Ramos (cell line): Measurements from ENCODE around the gene IRAK4.
"Not testable (repeated sequence)": the region's sequence is repeated elsewhere in the genome, so short reads cannot be mapped to it uniquely, and the experiment has no call there.

Experiments
- in situ Hi-C: fragments of 300-500 bp; cut with MboI; formaldehyde crosslinking; loops from one replicate; pipeline ENCODE4 v1.14.3; 2022; ENCODE audit warnings: low sequenced_read_pairs; ENCODE audit not compliant: unreplicated experiment

The IRAK4 gene

DNA sequence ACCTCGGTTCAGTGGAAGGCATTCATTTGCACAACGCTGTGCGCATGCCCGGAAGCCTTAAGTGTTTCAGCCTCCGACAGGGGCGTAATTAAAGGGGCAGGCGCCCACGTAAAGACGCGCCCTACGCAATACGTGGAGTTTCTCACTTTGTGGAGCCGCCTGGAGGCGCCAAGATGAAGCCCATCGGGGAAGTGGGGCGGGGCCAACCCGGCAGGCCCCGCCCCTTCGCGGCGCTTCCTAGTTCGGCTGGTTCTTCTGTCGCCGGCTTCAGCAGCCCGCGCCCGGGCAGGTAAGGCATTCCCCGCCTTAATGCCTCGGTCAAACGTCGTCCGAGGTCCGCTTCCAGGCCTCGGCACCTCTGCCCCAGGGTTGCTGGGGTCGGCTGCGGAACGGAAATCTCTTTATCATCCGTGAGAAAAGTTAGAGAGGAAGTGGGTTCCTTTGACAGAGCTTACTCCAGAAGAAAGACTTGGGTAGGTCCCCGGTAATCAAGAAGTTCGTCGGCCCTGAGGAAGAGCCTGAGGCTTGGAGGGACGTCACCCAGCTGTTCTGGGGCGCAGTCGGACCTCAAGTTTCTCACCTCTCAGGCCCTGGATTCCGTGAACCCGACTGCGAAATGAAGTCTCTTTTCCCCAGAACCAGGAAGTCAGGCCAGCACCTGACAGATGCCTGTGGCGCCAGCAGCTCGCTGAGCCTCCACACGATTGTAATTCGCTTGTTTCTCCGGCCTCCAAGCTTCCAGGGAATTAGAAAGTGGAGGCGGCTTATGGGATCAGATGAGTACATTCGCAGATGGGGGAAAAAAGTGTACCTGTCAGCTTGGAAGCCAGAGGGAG, at the start of gene IRAK4, which contains the start of gene PUS7L:
Gene IRAK4, plus strand, starts transcription at position 224 of the 836 bp plus-strand sequence. CDS start 9,161 bp downstream, outside the sequence.
Gene PUS7L, minus strand, starts transcription at position 63 of the 836 bp plus-strand sequence. CDS start 3,545 bp downstream, outside the sequence.
- in situ Hi-C loops, result no loop called here

DNA sequence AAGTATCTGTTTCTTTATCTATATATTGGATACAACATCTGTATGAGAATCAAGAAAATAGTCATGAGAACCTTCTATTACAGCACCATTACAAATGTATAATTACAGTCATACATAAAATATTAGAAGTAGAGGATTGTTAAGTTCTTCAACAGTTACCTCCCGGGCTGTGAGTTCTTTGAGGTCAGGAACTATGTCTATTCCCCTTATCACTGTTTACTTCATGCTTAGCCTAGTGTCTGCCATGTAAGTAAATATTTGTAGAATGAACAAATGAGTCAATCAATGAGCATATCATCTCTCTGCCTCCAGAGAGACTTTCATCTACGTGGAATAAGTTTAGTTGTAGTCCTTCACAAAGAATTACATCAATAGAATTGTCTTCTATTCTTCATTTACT, 47.4 kb upstream of the IRAK4 start:
- in situ Hi-C loops, result no loop called here

DNA sequence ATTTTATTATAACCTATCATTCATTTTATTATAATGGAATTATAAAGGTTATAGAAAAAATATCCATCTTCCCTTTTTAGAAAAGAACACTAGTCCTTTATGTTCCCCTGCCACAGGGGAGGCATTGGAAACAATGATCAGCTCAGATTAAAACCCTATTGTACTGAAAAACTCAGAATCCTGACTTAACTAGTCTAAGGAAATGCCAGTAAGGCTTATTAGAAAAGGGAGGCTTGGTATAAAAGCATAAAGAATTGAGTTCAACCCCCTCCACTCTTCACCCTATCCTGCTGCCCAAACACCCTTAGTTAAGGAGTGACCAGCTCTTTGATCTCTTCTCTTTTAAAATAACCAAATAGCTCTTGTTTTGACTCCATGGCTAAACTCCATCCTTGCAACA, 36.1 kb upstream of the IRAK4 start:
- in situ Hi-C loops, result no loop called here

DNA sequence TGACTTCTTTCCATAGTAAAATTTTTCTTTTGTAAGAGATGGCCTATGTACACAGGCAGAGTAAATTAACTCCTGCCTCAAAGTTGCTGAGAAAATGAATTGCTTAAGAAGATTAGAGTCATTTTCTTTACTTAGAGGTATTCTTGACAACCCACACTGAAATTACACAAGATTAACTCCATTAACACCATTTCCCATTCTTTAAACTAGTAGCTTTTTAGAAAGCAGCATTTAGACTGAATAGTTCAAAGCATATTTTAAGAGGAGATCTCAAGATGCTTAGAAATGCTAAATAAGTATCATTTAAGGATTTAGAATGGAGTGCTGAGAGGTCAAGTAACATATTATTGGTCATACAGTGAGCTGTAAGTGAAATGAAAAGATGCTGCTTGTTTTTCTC, 35.6 kb upstream of the IRAK4 start:
- in situ Hi-C loops, result no loop called here

DNA sequence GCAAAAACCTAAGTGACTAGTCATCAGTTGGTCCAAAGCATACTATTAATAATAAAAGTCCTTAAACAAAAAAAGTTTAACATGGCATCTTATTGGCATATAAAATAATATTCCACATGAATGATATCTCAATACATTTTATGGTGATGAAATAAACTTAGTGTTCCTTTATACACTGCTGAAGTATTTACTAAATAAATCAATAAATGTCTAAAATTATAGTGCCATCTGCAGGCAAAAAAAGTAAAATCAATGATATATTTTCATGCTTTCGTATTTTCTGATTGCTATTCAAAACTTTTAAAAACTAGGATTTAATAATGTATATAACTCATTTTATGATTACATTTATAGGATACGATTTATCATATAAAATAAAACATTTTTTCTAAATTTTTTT, 30.6 kb upstream of the IRAK4 start:
- in situ Hi-C loops, result no loop called here

DNA sequence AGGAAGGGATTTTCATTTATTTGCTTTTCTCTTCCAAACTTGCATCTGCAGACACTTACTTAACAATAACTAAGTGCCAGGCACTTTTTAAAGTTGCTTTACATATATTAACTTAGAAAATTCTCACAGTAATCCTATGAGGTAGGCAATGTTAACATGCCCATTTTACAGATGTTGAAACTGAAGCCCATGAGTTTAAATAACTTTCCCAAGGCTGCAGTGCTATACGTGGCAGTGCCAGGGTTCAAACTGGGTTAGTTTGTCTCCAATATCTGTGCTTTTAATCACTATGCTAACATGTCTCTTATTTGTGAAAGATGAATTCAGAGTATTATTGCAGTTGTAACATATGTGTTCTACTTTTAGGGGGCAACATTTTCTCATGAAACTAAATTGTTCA, 30.1 kb upstream of the IRAK4 start:
- in situ Hi-C loops, result no loop called here

DNA sequence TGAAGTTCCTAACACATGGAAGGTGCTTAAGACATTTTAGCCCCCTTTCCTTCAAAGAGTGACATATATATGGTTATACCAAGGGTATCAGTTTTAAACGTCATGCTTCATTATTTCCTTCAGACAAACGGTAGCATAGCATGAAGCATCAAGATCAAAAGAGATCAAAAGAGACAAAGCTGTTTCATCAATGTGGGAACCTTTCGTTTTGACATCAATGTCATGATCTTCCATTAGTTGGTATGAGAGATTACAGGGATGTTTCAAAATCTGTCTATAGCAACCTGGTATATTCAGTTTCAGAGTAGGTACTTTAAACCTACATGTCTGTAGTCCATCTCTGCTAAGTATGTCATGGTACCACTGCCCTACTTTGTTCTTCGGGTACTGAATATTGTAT, 28.5 kb upstream of the IRAK4 start:
- in situ Hi-C loops, result no loop called here

DNA sequence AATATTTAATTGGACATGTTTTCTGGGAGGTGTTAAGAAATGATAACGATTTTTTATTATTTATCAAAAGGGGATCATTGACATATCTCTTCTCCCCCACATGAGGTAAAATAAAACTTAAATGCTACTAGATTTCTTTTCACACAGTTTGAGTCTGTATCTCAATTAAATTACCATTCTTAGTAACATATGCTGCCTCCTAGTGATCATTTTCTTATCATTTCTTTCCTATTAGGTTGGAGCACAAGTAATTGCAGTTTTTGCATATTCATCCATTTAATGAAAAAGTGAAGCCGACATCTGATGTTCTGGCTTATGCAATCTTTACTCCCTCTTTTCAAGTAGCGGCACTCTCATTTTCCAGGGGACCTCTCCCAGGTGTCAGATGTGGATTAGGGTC, 25.1 kb upstream of the IRAK4 start:
- in situ Hi-C loops, result no loop called here

DNA sequence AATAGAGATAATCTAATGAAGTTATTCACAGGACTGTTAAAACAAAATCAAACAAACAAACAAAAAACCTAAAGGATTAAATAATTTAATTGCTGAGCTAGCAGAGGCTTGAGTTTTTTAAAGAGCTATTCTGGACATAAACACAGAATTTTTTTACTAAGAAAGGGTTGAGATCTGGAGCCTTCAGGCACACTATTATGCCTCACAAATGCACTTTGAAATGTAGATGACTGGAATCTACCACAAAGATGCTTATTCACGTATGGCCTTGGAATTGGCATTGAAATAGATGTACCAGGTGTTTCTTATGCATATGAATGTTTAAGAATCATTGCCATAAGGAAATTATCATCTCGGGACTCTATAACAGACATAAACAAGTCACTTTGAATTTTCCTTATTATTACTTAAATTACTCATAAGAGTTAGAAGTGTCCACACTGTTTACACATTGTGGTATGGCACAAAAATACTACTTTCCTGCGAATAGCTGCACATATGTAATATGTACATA, 21.8 kb upstream of the IRAK4 start:
- in situ Hi-C loops, result no loop called here

DNA sequence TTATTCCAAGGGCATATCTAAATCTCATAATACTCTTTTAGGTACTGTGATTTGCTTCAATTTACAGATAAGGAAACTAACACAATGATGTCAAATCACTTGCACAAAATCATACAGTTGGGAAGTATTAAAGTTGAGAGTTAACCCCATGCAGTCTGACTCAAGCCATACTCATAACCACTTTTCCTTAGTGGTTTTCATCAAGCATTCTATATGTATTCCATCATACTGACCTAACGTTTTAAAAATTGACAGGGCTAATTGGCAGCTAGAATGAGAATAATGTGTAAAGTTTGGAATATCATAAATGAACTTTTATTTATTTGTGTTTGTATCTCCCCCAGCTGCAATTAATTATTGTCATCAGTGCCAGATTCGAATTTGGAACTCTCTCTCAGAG, 21.1 kb upstream of the IRAK4 start:
- in situ Hi-C loops, result no loop called here

DNA sequence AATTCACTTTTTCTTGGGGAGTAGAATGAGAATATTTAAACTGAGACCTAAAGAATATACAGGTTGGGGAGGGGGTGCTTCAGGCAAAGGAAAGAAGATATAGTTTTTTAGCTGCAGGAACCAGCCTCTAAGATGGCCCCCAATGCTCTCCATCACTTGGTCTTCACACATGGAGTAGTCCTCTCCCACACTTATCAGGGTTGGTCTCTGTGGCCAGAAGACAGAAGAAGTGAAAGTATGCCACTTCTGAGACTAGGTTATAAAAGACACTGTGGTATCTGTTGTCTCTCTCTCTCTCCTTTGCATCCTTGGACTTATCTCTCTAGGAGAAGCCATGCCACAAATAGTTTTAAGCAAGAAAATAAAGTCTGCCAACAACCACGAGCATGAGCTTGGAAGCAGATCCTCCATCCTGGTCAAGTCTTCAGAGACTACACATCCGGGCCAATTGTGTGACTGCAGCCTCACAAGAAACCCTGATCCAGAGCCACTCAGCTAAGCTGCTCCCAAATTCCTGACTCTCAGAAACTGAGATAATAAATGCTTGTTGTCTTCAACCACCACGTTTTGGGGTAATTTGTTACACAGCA, 18.1 kb upstream of the IRAK4 start:
- in situ Hi-C loops, result no loop called here

DNA sequence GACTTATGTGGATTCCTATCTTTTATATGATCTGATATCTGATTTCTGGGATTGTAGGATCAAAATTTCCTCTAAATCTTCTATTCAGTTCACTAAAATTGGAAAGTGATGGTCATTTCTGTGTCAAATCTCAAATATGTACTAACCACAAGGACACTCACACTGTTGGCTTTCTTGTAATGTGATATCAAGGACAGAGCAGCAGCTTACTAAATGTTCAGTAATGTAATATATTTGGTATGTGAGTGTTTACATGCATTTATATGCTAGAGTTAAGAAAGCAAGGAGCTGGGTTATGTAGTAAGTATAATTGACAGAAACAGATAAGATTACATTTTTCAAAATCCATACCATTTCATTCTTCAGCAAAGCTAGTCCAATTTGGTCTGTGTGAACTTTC, 16.6 kb upstream of the IRAK4 start:
- in situ Hi-C loops, result no loop called here

DNA sequence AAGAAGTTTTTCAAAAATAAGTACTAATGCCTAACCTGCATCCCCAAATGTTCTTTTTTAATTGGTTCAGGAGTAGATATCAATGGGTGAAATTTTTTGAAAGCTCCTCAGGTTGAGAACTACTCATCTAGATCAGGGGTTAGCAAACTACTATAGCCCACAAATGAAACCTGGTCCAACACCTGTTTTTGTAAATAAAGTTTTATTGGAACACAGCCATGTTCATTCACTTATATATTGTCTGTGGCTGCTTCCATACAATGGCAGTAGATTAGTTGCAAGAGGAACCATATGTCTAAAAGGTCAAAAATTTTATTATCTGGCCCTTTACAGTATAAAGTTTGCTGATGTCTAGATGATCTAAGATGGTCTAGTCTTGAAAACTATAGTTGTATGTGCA, 13.9 kb upstream of the IRAK4 start:
- in situ Hi-C loops, result no loop called here

DNA sequence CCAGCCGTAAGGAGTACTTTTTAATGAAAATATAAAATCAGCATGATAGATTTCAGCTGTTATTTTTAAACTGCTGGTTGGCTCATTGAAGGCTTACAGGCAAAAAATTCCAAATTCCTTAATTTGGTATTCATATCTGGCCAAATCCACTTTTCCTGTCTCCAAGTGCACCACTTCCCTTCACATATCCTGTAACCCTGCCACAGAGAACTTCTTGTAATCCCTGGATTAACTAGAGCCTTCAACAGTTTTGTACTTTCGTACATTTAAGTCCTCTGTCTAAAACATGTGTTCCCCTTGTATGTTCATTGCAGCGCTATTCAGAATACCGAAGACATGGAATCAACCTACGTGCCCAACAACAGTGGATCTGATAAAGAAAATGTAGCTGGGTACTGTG, 9.7 kb upstream of the IRAK4 start:
- in situ Hi-C loops, result no loop called here

DNA sequence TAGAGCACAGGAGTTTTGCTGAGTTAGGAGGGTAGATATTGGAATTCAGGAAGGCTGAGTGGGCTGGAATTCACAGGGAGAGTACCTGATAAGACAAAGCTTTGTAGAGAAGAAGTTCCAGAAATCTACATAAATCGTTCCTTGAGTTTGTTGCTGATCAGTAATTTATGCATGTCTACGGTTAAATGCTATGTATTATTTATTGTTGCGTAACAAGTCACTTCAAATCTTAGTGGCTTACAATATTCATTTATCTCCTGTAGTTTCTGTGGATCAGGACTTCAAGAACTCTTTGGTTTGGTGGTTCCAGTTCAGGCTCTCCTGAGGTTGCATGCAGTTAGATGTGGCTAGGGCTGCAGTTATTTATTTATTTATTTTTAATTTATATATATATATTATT, 7.9 kb upstream of the IRAK4 start:
- in situ Hi-C loops, result no loop called here

DNA sequence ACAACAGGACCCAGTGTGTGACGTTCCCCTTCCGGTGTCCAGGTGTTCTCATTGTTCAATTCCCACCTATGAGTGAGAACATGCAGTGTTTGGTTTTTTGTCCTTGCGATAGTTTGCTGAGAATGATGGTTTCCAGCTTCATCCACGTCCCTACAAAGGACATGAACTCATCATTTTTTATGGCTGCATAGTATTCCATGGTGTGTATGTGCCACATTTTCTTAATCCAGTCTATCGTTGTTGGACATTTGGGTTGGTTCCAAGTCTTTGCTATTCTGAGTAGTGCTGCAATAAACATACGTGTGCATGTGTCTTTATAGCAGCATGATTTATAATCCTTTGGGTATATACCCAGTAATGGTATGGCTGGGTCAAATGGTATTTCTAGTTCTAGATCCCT, 7.4 kb upstream of the IRAK4 start:
- in situ Hi-C loops, result not testable (repeated sequence)

DNA sequence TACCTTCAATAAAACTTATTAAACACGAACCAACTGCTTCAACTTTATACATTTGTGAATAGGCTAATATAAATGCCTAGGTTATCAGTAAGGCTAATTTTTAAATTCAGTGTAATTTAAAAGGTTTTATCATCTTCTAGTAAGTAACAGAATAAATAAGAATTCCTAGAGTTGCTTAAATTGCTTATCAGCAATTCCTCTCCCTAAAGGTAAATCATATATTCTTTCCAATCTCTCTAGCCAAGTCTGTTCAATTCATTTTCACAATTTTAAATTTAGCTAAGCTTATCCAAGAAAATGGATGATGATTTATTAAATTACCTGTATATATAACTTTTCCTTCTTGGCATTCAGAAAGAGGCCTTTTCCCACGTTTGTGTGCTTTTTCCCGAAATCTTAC, 4.7 kb upstream of the IRAK4 start:
- in situ Hi-C loops, result no loop called here

DNA sequence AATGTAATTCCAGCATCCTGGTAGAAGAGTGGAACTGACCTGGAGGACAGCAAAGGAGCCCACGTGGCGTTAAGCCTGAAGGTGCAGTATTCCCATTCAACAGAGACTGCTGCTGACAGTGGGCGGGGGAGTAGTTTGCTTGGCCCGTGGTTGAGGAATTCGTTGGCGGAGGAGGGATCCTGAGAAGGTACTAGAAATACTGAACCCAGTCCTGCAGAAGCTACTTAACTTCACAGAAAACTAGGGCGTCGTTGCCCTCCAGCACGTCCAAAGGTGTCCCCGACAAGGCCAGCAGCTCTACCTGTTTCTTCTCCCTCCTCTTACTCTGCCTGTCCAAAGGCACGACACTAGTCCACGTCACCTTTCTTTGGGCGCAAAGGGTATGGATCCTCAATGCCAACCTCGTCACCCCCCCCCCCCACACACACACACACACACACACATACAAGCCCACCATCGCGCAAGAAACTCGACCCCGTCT, 464 bp upstream of the IRAK4 start:
- in situ Hi-C loops, result no loop called here

DNA sequence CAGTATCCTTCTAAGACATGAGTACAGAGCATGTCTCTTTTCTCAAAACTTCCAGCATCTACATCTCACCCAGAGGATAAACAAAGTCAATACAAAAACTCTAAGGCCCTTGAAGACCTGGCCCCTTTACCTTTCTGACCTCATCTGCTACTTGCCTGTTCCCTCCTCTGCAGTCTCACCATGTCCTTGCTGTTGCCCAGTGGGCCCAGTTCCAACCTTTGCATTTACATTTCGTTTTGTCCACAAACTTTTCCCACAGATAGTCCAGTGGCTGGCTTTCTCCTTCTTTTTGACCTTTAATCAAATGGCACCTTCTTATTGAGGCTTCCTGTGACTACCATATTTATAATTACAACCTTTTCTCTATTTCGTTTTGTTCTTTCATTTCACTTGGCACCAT, 1.6 kb downstream of the IRAK4 start:
- in situ Hi-C loops, result no loop called here

DNA sequence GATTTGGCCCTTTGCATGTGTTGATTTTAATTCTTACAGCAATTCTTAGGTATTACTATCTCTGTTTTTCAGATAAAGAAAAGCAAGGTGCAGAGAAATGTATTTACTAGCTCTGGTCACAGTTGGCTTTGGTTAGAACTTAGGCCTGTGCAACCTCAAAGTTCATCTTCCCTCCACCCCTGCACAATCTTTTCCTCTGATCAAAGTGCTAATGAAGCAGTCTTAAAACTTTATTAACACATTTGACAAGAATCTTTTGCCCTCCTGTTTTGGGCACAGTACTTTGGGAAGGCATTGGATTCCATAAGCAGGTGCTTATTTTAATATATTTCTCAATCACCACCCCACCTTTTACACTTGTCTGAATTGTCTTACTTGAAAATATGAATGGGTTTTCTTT, 2.7 kb downstream of the IRAK4 start:
- in situ Hi-C loops, result no loop called here

DNA sequence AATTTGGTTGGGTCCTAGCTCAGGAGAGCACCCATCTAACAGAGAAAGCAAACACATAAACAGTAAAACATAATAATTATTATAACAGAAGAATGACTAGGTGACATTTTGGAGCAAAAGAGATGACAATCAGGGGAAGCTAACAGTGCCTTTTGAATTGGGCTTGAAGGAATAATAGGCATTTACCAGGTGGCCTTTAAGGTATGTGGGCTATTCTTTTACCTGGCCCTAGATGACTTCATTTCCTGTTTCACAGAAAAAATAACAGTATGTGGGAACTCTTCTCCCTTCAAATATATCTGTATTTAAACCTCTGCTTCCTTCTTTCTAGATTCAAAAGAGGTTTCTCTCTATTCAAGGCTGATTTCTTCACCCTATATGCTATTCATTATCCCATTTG, 3.8 kb downstream of the IRAK4 start:
- in situ Hi-C loops, result no loop called here

DNA sequence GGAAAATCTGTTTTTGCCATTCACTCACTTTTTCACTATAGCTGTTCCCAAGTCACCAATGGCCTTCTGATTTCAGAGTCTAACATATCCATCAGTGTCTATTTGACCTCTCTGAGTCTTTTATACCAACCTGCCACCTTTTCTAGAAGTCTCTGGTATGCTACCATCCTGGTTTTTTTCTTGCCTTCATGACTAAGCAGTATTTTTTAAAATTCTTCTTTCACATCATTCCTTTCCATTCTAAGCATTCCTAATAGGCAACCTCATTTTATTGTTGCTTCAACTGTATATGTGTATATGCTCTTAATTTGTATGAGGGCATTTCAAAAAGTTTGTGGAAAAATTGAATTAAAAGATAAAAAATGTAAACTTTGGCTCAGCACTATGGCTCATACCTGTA, 5.0 kb downstream of the IRAK4 start:
- in situ Hi-C loops, result no loop called here
